ENCODE measurements around the gene COIL.

COIL gene

DNA sequence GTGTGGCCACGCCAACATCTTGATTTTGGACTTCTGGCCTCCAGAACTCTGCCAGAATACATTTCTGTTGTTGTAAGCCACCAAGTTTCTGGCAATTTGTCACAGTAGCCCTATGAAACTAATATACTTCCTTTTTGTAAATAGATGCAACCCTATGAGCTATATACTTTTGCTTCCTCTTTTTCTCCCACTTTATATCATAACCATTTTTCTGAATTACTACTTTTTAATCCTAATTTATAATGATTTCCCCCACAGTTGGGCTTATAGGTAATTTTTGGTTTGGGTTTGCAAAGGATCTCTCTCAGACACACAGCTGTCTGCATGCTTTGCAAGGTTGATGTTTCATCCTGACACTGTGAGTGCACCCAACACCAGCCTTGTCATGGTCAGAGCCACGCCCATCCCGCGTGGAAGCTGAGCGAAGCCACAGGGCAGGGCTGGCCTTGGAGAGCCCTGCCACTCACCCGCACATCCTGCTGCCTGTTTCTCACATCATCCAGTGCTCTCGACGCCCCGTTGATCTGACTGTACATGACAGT, 52.8 kb downstream of the COIL start:
- TF ChIP-seq, protein P1, sequence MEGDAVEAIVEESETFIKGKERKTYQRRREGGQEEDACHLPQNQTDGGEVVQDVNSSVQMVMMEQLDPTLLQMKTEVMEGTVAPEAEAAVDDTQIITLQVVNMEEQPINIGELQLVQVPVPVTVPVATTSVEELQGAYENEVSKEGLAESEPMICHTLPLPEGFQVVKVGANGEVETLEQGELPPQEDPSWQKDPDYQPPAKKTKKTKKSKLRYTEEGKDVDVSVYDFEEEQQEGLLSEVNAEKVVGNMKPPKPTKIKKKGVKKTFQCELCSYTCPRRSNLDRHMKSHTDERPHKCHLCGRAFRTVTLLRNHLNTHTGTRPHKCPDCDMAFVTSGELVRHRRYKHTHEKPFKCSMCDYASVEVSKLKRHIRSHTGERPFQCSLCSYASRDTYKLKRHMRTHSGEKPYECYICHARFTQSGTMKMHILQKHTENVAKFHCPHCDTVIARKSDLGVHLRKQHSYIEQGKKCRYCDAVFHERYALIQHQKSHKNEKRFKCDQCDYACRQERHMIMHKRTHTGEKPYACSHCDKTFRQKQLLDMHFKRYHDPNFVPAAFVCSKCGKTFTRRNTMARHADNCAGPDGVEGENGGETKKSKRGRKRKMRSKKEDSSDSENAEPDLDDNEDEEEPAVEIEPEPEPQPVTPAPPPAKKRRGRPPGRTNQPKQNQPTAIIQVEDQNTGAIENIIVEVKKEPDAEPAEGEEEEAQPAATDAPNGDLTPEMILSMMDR (IDR thresholded peaks at IDR 0.05), result no peak
- no peak overlapping the region for H2AFZ ChIP-seq
- H3K9me3 ChIP-seq (ENCODE audit: control insufficient read depth, low read length), result no peaks in the 10 kb centered on the region
- no peak overlapping the region for H3K4me3 ChIP-seq (ENCODE audit: low read depth, low read length)
- H3K4me2 ChIP-seq (ENCODE audit: low read length), result no peak overlapping the region
- H3K79me2 ChIP-seq, result no peaks in the 10 kb centered on the region
- no peaks in the 10 kb centered on the region for H3K36me3 ChIP-seq (ENCODE audit: control insufficient read depth, insufficient read depth, low read length)
- no peak overlapping the region for H3K9ac ChIP-seq
- no peaks in the 10 kb centered on the region for H3K27me3 ChIP-seq (ENCODE audit: control insufficient read depth, insufficient read depth, low read length)
- H3K27ac ChIP-seq, result no peak overlapping the region
- no peaks in the 10 kb centered on the region for H3K4me1 ChIP-seq

DNA sequence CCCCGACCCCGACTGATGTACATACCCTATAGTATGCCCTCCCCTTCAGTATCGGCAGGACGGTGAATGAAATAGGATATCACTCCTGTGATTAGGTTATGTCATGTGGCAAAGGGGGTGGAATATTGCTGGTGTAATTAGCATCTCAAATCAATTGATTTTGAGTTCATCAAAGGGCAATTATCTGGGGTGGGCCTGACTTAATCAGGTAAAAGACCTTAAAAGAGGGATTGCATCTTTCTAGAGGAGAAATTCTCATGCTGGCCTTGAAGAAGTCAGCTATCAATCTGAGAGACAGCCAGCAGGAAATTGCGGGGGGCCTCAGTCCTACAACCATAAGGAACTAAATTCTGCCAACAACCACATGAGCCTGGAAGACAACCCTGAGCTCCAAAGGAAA, 57.3 kb downstream of the COIL start:
- Histone ChIP-seq H3K27me3 (ENCODE audit: control insufficient read depth, insufficient read depth, low read length) (no peaks in the 10 kb centered on the region), H3K36me3 (ENCODE audit: control insufficient read depth, insufficient read depth, low read length) (no peaks in the 10 kb centered on the region), H3K4me3 (ENCODE audit: low read depth, low read length) (no peak overlapping the region), H2AFZ (no peak overlapping the region), H3K4me1 (no peaks in the 10 kb centered on the region), H3K27ac (no peak overlapping the region), H3K9ac (no peak overlapping the region), H3K9me3 (ENCODE audit: control insufficient read depth, low read length) (no peaks in the 10 kb centered on the region), H3K4me2 (ENCODE audit: low read length) (no peak overlapping the region), H3K79me2 (peaks cover 4% of the 10 kb centered on the region)
- TF ChIP-seq, protein P1 (IDR thresholded peaks at IDR 0.05), result no peak

DNA sequence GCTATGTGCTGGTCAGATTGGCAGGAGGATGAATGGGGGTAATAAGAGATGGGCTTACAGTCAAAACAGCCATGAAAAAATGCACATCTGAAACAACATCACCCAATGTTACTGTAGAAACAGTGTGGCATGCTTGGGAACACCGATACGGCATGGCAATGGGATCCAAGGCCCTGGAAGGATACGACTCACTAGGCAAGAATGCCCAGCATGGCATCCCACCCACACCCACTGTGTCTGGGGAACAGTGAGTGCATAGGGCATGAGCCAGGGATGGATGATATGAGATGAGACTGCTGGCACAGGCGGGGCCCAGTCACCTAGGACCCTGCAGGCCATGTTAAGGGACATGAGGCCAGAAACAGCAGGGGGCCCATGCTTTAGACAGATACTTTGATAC, 58.5 kb downstream of the COIL start:
- Histone ChIP-seq H3K27me3 (ENCODE audit: control insufficient read depth, insufficient read depth, low read length) (no peaks in the 10 kb centered on the region), H3K9ac (no peak overlapping the region), H3K79me2 (peaks cover 4% of the 10 kb centered on the region), H3K36me3 (ENCODE audit: control insufficient read depth, insufficient read depth, low read length) (no peaks in the 10 kb centered on the region), H3K4me3 (ENCODE audit: low read depth, low read length) (no peak overlapping the region), H3K4me1 (no peaks in the 10 kb centered on the region), H3K9me3 (ENCODE audit: control insufficient read depth, low read length) (no peaks in the 10 kb centered on the region), H3K27ac (no peak overlapping the region), H2AFZ (no peak overlapping the region), H3K4me2 (ENCODE audit: low read length) (no peak overlapping the region)
- TF ChIP-seq, protein P1 (IDR thresholded peaks at IDR 0.05), result no peak

DNA sequence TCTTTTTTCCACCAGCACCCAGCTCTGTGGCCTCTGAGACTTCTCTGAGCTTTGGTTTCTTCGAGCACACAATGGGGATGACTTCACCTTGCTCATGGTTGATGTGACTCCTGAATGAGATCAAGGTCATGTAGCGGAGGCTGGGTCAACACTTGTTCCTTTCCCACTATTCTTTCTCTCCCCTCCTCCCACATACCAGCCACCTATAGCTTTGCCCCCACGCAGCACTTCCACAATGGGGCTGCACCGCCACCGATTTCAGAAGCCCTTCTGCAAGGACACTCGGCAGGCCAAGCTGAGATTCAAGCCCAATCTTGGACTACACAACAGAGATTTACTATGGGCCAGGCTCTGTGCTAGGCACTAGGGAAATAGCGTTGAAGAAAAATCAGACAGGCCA, 61.4 kb downstream of the COIL start:
- H3K4me3 ChIP-seq (ENCODE audit: low read depth, low read length), result no peak overlapping the region
- H3K27ac ChIP-seq, result no peak overlapping the region
- TF ChIP-seq, protein P1 (IDR thresholded peaks at IDR 0.05), result no peak
- no peaks in the 10 kb centered on the region for H3K4me1 ChIP-seq
- peaks cover 4% of the 10 kb centered on the region for H3K79me2 ChIP-seq
- H3K9me3 ChIP-seq (ENCODE audit: control insufficient read depth, low read length), result no peaks in the 10 kb centered on the region
- H3K9ac ChIP-seq, result no peak overlapping the region
- no peaks in the 10 kb centered on the region for H3K36me3 ChIP-seq (ENCODE audit: control insufficient read depth, insufficient read depth, low read length)
- H3K4me2 ChIP-seq (ENCODE audit: low read length), result no peak overlapping the region
- H3K27me3 ChIP-seq (ENCODE audit: control insufficient read depth, insufficient read depth, low read length), result no peaks in the 10 kb centered on the region
- H2AFZ ChIP-seq, result no peak overlapping the region

DNA sequence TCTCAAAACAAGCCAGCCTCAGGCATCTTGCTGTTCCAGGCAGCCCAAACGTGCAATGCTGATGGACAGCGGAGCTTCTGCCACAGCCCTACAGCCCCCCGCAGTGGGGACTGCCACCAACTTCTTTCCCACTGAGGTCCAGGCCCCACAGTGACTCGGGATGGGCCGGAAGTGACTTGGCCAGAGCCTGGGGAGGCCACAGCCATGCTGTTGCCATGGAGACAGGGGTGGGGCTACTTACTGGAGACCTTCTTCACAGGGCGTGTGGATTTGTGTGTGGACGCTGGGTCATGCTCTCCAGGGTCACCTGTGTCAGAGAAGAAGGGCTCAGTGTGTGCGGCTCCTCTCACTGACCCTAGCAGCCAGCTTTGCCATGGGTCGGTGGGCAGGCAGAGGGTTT, 62.0 kb downstream of the COIL start:
- no peak overlapping the region for H3K4me2 ChIP-seq (ENCODE audit: low read length)
- no peaks in the 10 kb centered on the region for H3K9me3 ChIP-seq (ENCODE audit: control insufficient read depth, low read length)
- peaks cover 4% of the 10 kb centered on the region for H3K79me2 ChIP-seq
- H3K36me3 ChIP-seq (ENCODE audit: control insufficient read depth, insufficient read depth, low read length), result no peaks in the 10 kb centered on the region
- no peaks in the 10 kb centered on the region for H3K4me1 ChIP-seq
- H2AFZ ChIP-seq, result no peak overlapping the region
- H3K9ac ChIP-seq, result no peak overlapping the region
- TF ChIP-seq, protein P1 (IDR thresholded peaks at IDR 0.05), result no peak
- no peaks in the 10 kb centered on the region for H3K27me3 ChIP-seq (ENCODE audit: control insufficient read depth, insufficient read depth, low read length)
- no peak overlapping the region for H3K27ac ChIP-seq
- no peak overlapping the region for H3K4me3 ChIP-seq (ENCODE audit: low read depth, low read length)
